Measurements from ENCODE around the gene USH2A.

- no peak for TF ChIP-seq CTCF (IDR thresholded peaks at IDR 0.05)
- TF ChIP-seq POLR2AphosphoS5 (IDR thresholded peaks at IDR 0.05): no peak
Measured at GRCh38 chr1:216032961-216033614, 390.2 kb downstream of the USH2A start.
